Epithelial cell of proximal tubule (primary cell): ENCODE data around the gene CBL. TPM values are rescaled to one million over a fixed set of nuclear protein-coding genes. Genes with fewer than 3 reads are reported as not detected.
"Not testable (repeated sequence)": the region's sequence is repeated elsewhere in the genome, so short reads cannot be mapped to it uniquely, and the experiment has no call there.

Experiments used
- DNase-seq: peaks from one replicate; pipeline ENCODE4 v3.0.0-alpha.2; 2011; ENCODE audit warnings: low read depth
- H3K4me3 ChIP-seq: 2 replicates; pipeline ENCODE4 v1.5.1; 2011; ENCODE audit warnings: low read depth, mild to moderate bottlenecking, low read length
- CTCF ChIP-seq: conservative IDR thresholded peaks from 2 replicates; pipeline ENCODE4 v1.5.1; 2012; ENCODE audit warnings: low read depth, mild to moderate bottlenecking, low read length
- total RNA-seq: library from RNA; depleted of rRNA; stranded (reverse); fragments of >200 nt; gene quantifications from 2 replicates; pipeline ENCODE4 v1.2.3, GENCODE V29; 2015

CBL gene
- total RNA-seq, 1 donor from 2014 or later: 17.4 TPM

- H3K4me3 ChIP-seq: no peak overlapping the region
- DNase-seq: no peak
- TF ChIP-seq CTCF: no peak
Observed at GRCh38 chr11:119192111-119192510, 14.0 kb upstream of the CBL start.

GRCh38 chr11:119193001-119193400 is 13.1 kb upstream of the CBL start:
- no peak for DNase-seq
- no peak overlapping the region for H3K4me3 ChIP-seq
- TF ChIP-seq CTCF: no peak

GRCh38 chr11:119193626-119194025 is 12.5 kb upstream of the CBL start:
- TF ChIP-seq CTCF: no peak
- H3K4me3 ChIP-seq: no peak overlapping the region
- DNase-seq: no peak

GRCh38 chr11:119194811-119195440 is 11.2 kb upstream of the CBL start:
- no peak for TF ChIP-seq CTCF
- no peak overlapping the region for H3K4me3 ChIP-seq
- no peak for DNase-seq

- DNase-seq: no peak
- H3K4me3 ChIP-seq: no peak overlapping the region
- no peak for TF ChIP-seq CTCF
Observed at GRCh38 chr11:119195680-119196079, 10.5 kb upstream of the CBL start.

GRCh38 chr11:119196833-119197483 is 9.2 kb upstream of the CBL start:
- peak; percentile 61 for DNase-seq
- peak; percentile 90 for TF ChIP-seq CTCF
- H3K4me3 ChIP-seq: no peak overlapping the region

GRCh38 chr11:119198925-119199324 is 7.2 kb upstream of the CBL start:
- no peak for DNase-seq
- H3K4me3 ChIP-seq: no peak overlapping the region
- no peak for TF ChIP-seq CTCF

GRCh38 chr11:119201236-119201635 is 4.9 kb upstream of the CBL start:
- H3K4me3 ChIP-seq, DNase-seq: not testable (repeated sequence)
